IPS-18c (cell line): ENCODE results near the gene PYGO1.

Experiments
- H3K4me3 ChIP-seq: 2 replicates; pipeline ENCODE4 v1.7.0; 2013; ENCODE audit warnings: low read depth, mild to moderate bottlenecking, low read length, moderate library complexity; ENCODE audit not compliant: insufficient read depth
- H3K9me3 ChIP-seq: one replicate; pipeline ENCODE4 v1.6.1; 2013; ENCODE audit warnings: mild to moderate bottlenecking, low read length, moderate library complexity; ENCODE audit not compliant: control insufficient read depth, insufficient read depth

Gene PYGO1

DNA sequence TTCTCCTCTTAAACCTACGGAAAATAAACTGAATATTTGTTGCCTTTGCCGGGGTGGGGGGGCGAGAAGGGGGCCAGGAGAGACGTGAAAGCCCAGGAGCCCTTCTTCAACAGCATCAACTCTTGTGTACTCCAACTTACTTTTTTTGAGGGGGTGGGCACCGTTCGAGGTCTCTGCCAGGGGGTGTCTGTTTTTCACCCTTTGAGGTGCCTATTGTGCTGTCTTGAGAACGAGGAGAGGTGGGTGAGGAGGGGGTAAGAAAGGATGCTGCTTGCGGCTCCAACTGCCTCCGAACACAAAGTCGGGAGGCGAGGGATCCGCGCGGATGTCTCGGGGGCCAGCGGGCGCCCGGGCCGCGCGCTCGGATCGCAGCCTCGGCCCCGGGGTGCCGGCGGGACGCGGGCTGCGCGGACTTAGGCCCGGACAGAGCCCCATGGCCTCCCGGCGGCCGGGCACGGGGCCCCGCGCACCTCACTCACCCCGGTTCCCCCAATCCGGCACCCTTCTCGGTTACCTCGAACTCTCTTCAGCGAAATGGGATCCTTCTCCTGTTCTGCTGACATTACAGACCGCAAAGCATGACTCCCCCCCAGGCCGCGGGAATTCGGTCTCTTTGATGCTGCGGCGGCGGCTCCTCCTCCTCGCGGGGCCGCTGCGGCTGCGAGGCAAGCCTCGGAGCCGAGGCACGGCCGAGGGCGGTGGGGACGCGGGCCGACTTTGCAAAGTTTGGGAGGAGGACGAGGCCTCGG is 650 bp downstream of the PYGO1 start:
- peak overlapping the region; percentile 50 for H3K4me3 ChIP-seq
- H3K9me3 ChIP-seq, result no peaks in the 10 kb centered on the region

DNA sequence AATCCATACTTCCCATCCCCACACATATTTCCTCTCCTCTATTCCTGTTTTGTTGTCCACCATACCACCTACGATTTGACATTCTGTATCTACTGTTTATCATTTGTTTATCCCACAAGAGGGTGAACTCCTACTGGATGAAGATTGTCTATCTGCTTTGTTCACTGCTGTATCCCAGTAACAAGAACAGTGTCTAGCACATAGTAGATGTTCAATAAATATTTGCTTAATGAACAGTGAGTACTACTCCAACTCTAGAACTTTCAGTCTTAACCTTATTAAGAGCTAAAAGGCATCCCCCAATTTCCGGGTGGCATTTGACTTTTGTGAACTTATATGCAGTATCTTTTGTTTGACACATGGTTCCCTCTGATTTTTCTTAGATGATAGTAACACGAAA is 1.3 kb downstream of the PYGO1 start:
- Histone ChIP-seq H3K4me3 (no peak overlapping the region), H3K9me3 (no peaks in the 10 kb centered on the region)

DNA sequence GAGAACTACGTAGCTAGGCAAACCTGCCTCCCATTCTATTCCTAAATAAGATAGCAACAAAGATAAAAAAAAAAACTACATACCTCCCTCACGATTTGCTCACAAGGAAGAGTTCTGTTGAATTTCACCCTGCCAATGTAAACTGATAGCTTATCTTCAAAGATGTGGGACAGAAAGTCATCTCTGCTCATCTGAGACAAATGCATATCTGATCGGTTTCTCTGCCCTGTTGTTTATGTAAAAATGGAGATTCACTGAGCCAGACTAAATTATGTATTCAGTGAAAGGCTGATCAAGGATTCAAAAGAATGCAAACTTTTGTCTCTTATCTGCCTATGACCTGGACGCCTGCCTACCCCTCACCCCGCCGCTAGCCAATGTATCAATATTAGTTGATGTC is 11.2 kb downstream of the PYGO1 start:
- no peak overlapping the region for H3K4me3 ChIP-seq
- no peaks in the 10 kb centered on the region for H3K9me3 ChIP-seq

- H3K4me3 ChIP-seq, result no peak overlapping the region
- H3K9me3 ChIP-seq, result peaks cover 2% of the 10 kb centered on the region
These were observed 14.0 kb downstream of the PYGO1 start for GRCh38 chr15:55574096-55574495.

DNA sequence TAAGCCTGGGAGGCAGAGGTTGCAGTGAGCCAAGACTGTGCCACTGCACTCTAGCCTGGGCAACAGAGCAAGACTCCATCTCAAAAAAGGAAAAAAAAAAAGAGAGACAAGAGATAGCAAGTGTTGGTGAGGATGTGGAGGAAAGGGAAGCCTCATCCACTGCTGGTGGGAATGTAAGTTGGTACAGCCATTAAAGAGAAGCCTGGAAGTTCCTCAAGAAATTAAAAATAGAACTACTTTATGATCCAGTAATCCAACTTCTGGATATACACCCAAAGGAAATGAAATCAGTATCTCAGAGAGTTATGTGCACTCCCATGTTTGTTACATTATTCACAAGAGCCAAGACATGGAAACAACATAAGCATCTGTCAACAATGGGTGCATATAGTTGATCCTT is 14.9 kb downstream of the PYGO1 start:
- no peak overlapping the region for H3K4me3 ChIP-seq
- peaks cover 2% of the 10 kb centered on the region for H3K9me3 ChIP-seq

DNA sequence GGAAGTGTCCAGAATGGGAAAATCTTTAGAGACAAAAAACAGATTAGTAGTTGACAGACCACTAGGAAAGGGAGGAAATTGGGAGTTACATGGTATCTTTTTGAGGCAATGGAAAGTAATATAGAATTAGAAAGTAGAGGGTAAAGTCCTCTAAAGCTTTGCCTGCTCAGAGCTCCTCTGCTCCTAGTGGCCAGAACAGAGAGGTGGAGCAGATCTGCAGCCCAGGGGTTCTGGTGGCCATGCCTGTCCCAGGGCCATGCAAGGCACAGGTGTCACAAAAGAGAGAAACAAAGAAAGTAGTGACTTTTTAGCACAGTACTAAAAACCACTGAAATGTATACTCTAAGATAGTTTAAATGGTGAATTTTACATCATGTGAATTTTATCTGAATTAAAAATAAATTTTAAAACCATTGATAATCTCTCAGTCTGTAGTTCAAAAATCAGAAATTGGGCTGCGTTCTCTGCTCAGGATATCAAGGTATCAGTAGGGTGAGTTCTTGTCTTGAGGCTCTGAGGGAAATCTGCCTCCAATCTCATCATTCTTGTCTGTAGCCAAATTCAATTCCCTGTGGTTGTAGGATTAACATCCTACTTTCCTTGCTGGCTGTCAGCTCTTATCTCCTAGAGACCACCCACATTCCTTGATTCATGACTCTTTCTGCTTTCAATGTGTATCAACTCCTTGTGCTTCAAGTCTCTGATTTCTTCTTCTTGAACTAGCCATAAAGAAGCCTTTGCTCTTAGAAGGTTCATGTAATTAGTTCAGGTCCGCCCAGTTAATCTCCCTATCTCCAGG is 23.6 kb downstream of the PYGO1 start:
- H3K9me3 ChIP-seq, result no peaks in the 10 kb centered on the region
- H3K4me3 ChIP-seq, result no peak overlapping the region

GRCh38 chr15:55562601-55563000 is 25.5 kb downstream of the PYGO1 start:
- H3K9me3 ChIP-seq, result no peaks in the 10 kb centered on the region
- H3K4me3 ChIP-seq, result no peak overlapping the region

- H3K9me3 ChIP-seq, result peaks cover 2% of the 10 kb centered on the region
- H3K4me3 ChIP-seq, result no peak overlapping the region
These were observed 33.1 kb downstream of the PYGO1 start for GRCh38 chr15:55555089-55555488.

- Histone ChIP-seq H3K4me3 (no peak overlapping the region), H3K9me3 (peaks cover 2% of the 10 kb centered on the region)
These were observed 35.2 kb downstream of the PYGO1 start for GRCh38 chr15:55552926-55553325.

GRCh38 chr15:55552451-55552850 is 35.7 kb downstream of the PYGO1 start:
- Histone ChIP-seq H3K9me3 (peaks cover 2% of the 10 kb centered on the region), H3K4me3 (no peak overlapping the region)

GRCh38 chr15:55549305-55549704 is 38.8 kb downstream of the PYGO1 start:
- H3K4me3 ChIP-seq, result no peak overlapping the region
- H3K9me3 ChIP-seq, result peaks cover under 1% of the 10 kb centered on the region

- Histone ChIP-seq H3K9me3 (no peaks in the 10 kb centered on the region), H3K4me3 (no peak overlapping the region)
These were observed 41.4 kb downstream of the PYGO1 start for GRCh38 chr15:55546718-55547117.

GRCh38 chr15:55535436-55535835 is 52.7 kb downstream of the PYGO1 start:
- no peak overlapping the region for H3K4me3 ChIP-seq
- no peaks in the 10 kb centered on the region for H3K9me3 ChIP-seq

DNA sequence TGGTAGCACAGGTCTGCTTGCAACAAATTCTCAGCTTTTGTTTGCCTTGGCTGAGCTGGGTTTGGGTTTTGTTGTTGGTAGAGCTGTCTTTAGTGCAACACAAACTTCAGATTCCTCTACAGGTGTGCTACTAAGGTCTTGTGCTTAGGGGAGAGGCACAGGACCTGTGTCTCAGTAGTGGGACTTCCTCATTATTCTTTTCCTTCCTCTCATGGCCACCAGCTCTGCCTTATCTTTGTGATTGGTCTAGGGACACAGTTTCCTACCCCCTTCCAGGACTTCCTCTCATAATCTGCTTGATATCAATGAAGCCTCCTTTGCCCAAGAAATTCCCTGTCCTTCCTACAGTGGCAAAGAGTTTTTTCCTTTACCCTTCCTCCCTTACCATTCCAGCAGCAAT is 55.2 kb downstream of the PYGO1 start:
- Histone ChIP-seq H3K9me3 (no peaks in the 10 kb centered on the region), H3K4me3 (no peak overlapping the region)

DNA sequence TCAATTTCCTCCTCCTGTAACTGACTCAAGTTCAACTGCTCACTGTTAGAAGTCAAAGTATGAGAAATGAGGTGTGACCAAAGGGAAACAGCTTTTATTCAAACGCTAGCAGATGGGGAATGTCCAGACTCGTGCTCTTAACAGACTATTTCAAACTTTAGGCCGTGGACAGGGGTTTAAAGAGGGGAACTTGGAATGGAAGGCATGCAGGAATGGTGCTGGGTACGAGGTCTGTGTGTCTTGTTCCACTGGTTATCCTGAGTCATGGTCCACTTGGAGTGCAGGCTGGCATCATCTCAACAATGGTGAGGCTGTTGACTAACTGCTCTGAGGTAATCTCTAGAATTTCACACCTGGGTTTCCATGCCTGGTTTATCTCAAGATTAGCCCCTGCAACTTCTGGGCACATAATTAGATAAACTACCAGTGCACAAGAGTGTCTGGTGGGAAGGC is 57.3 kb downstream of the PYGO1 start:
- no peak overlapping the region for H3K4me3 ChIP-seq
- no peaks in the 10 kb centered on the region for H3K9me3 ChIP-seq

DNA sequence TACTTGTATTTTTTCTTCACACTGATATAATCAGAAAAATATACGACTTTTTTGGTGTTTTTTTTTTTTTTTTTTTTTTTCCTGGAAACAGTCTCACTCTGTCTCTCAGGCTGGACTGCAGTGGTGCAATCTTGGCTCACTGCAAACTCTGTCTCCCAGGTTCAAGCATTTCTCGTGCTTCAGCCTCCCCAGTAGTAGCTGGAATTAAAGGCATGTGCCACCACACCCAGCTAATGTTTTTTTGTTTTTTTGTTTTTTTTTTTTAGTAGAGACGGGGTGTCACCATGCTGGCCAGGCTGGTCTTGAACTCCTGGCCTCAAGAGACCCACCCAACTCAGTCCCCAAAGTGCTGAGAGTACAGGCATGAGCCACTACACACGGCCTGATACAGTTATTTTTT is 59.3 kb downstream of the PYGO1 start:
- Histone ChIP-seq H3K4me3 (no peak overlapping the region), H3K9me3 (no peaks in the 10 kb centered on the region)

DNA sequence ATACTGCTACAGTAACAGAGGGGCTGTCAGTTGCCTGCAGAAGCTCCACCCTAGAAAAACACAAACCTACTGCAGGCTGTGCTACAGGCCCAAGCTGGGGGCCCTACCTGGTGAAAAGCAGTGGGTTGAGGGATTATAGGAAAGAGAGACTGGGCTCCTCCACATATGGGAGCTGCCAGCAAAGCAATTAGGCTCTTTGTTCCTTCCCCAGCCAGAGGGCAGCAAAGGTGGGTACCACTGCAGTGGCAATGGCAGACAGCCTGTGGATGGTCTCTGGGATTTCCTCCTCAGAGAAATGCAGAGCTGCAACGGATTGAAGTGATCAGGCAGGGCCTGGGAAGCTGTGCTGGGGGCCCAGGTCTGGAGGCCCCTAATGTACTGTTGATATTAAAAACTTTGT is 61.0 kb downstream of the PYGO1 start:
- Histone ChIP-seq H3K4me3 (no peak overlapping the region), H3K9me3 (no peaks in the 10 kb centered on the region)

- Histone ChIP-seq H3K4me3 (no peak overlapping the region), H3K9me3 (no peaks in the 10 kb centered on the region)
These were observed 61.5 kb downstream of the PYGO1 start for GRCh38 chr15:55526559-55527036.
